Stimulated activated CD4-positive, alpha-beta T cell treated with anti-CD3 and anti-CD28 coated beads, Interleukin-2, amount 100 ng/mL, for 24 hours (primary cell): Measurements from ENCODE around the gene PDLIM1.
"Not testable (repeated sequence)": the region's sequence is repeated elsewhere in the genome, so short reads cannot be mapped to it uniquely, and the experiment has no call there.

Source experiments
- DNase-seq, 2 donors: peaks; one replicate each; pipeline ENCODE4 v3.0.0-alpha.2; 2020

The PDLIM1 gene

GRCh38 chr10:95237376-95238170, 53.2 kb downstream of the PDLIM1 start:
- DNase-seq, result no peak

- peak in 1 of 2 donors; percentile 22 for DNase-seq
Measured at GRCh38 chr10:95236068-95236903, 54.5 kb downstream of the PDLIM1 start.

- no peak for DNase-seq
Measured at GRCh38 chr10:95235676-95236067, 55.1 kb downstream of the PDLIM1 start.

- DNase-seq, result no peak
Measured at GRCh38 chr10:95234951-95235350, 55.9 kb downstream of the PDLIM1 start.

GRCh38 chr10:95233377-95234034, 57.3 kb downstream of the PDLIM1 start:
- DNase-seq, result no peak

- peak; percentile 31 to 59 for DNase-seq
Measured at GRCh38 chr10:95230677-95231586, 59.9 kb downstream of the PDLIM1 start.

- no peak for DNase-seq
Measured at GRCh38 chr10:95229724-95230627, 60.8 kb downstream of the PDLIM1 start.

- DNase-seq, result not testable (repeated sequence)
Measured at GRCh38 chr10:95228934-95229723, 61.7 kb downstream of the PDLIM1 start.

GRCh38 chr10:95225136-95225535, 65.7 kb downstream of the PDLIM1 start:
- no peak for DNase-seq

- DNase-seq, result no peak
Measured at GRCh38 chr10:95221124-95221523, 69.7 kb downstream of the PDLIM1 start.

- no peak for DNase-seq
Measured at GRCh38 chr10:95220539-95220938, 70.3 kb downstream of the PDLIM1 start.

GRCh38 chr10:95217476-95217875, 73.3 kb downstream of the PDLIM1 start:
- no peak for DNase-seq

- no peak for DNase-seq
Measured at GRCh38 chr10:95214793-95215192, 76.0 kb downstream of the PDLIM1 start.

GRCh38 chr10:95214369-95214768, 76.4 kb downstream of the PDLIM1 start:
- DNase-seq, result no peak

GRCh38 chr10:95211606-95212279, 79.1 kb downstream of the PDLIM1 start:
- DNase-seq, result no peak

GRCh38 chr10:95209509-95210127, 81.2 kb downstream of the PDLIM1 start:
- no peak for DNase-seq

GRCh38 chr10:95208702-95209391, 82.0 kb downstream of the PDLIM1 start:
- DNase-seq, result no peak

- DNase-seq, result not testable (repeated sequence)
Measured at GRCh38 chr10:95202865-95203264, 87.9 kb downstream of the PDLIM1 start.

GRCh38 chr10:95201736-95202135, 89.1 kb downstream of the PDLIM1 start:
- DNase-seq, result no peak
